Trophoblast cell (in vitro differentiated cells and primary cell): ENCODE results near the gene EPHB1.

Experiments
- DNase-seq, 2 donors: peaks; one replicate each; pipeline ENCODE4 v3.0.0-alpha.2; 2016
- H2AFZ ChIP-seq: 2 replicates; pipeline ENCODE4 v1.6.1; 2013; ENCODE audit warnings: low read length, moderate library complexity, mild to moderate bottlenecking; ENCODE audit not compliant: insufficient read depth, poor library complexity
- H2AK5ac ChIP-seq: 2 replicates; pipeline ENCODE4 v1.6.1; 2013; ENCODE audit warnings: mild to moderate bottlenecking, low read length
- H2BK120ac ChIP-seq: 2 replicates; pipeline ENCODE4 v1.6.1; 2013; ENCODE audit warnings: low read length, mild to moderate bottlenecking, moderate library complexity; ENCODE audit not compliant: insufficient read depth, poor library complexity
- H2BK12ac ChIP-seq: 2 replicates; pipeline ENCODE4 v1.6.1; 2013; ENCODE audit warnings: mild to moderate bottlenecking, low read length, moderate library complexity
- H2BK5ac ChIP-seq: 2 replicates; pipeline ENCODE4 v1.6.1; 2013; ENCODE audit warnings: low read length, low read depth, moderate library complexity, mild to moderate bottlenecking; ENCODE audit not compliant: poor library complexity
- H3K14ac ChIP-seq: 2 replicates; pipeline ENCODE4 v1.6.1; 2013; ENCODE audit warnings: mild to moderate bottlenecking, low read length
- H3K18ac ChIP-seq: 2 replicates; pipeline ENCODE4 v1.6.1; 2013; ENCODE audit warnings: mild to moderate bottlenecking, low read length
- H3K23ac ChIP-seq: 2 replicates; pipeline ENCODE4 v1.6.1; 2013; ENCODE audit warnings: low read length
- H3K27ac ChIP-seq: 2 replicates; pipeline ENCODE4 v1.5.1; 2013; ENCODE audit warnings: low read depth, mild to moderate bottlenecking, inconsistent platforms, low read length, moderate library complexity
- H3K27me3 ChIP-seq: 2 replicates; pipeline ENCODE4 v1.6.1; 2013; ENCODE audit warnings: inconsistent platforms, mild to moderate bottlenecking, low read length, moderate library complexity; ENCODE audit not compliant: insufficient read depth
- H3K36me3 ChIP-seq, 2 experiments: 1 replicate in 1 of 2; 2 replicates in 1 of 2; pipeline ENCODE4 v1.6.1; 2013; ENCODE audit warnings: low read length in 2 of 2, mild to moderate bottlenecking in 2 of 2, moderate library complexity in 1 of 2; ENCODE audit not compliant: insufficient read depth in 2 of 2, control insufficient read depth in 1 of 2
- H3K4ac ChIP-seq: 2 replicates; pipeline ENCODE4 v1.6.1; 2013; ENCODE audit warnings: low read depth, mild to moderate bottlenecking, low read length, moderate library complexity
- H3K4me1 ChIP-seq, 2 experiments: 1 replicate in 1 of 2; 2 replicates in 1 of 2; pipeline ENCODE4 v1.6.1; 2013; ENCODE audit warnings: low read length in 2 of 2, mild to moderate bottlenecking in 2 of 2, moderate library complexity in 1 of 2; ENCODE audit not compliant: insufficient read depth in 2 of 2, control insufficient read depth in 1 of 2
- H3K4me2 ChIP-seq: 2 replicates; pipeline ENCODE4 v1.6.1; 2013; ENCODE audit warnings: inconsistent platforms, mild to moderate bottlenecking, low read length, moderate library complexity
- H3K4me3 ChIP-seq: 2 replicates; pipeline ENCODE4 v1.5.1; 2013; ENCODE audit warnings: mild to moderate bottlenecking, low read depth, low read length, inconsistent platforms
- H3K79me1 ChIP-seq: one replicate; pipeline ENCODE4 v1.6.1; 2013; ENCODE audit warnings: low read length
- H3K79me2 ChIP-seq: 2 replicates; pipeline ENCODE4 v1.6.1; 2013; ENCODE audit warnings: low read length, mild to moderate bottlenecking; ENCODE audit not compliant: control insufficient read depth, insufficient read depth, poor library complexity
- H3K9ac ChIP-seq: 2 replicates; pipeline ENCODE4 v1.6.1; 2013; ENCODE audit warnings: mild to moderate bottlenecking, low read length
- H3K9me3 ChIP-seq: 2 replicates; pipeline ENCODE4 v1.6.1; 2013; ENCODE audit warnings: low read depth, mild to moderate bottlenecking, control low read depth, inconsistent platforms, low read length; ENCODE audit not compliant: insufficient read depth
- H4K12ac ChIP-seq: 2 replicates; pipeline ENCODE4 v1.6.1; 2013; ENCODE audit warnings: low read depth, mild to moderate bottlenecking, low read length, moderate library complexity
- H4K8ac ChIP-seq: 2 replicates; pipeline ENCODE4 v1.6.1; 2013; ENCODE audit warnings: low read depth, mild to moderate bottlenecking, low read length, moderate library complexity
- H4K91ac ChIP-seq: one replicate; pipeline ENCODE4 v1.6.1; 2013; ENCODE audit warnings: low read depth, mild to moderate bottlenecking, low read length, moderate library complexity
- WGBS: extraction: QIAGEN DNeasy Blood & Tissue Kit; methylation state at CpG from one replicate; pipeline ENCODE4 v1.1.7; 2013; ENCODE audit warnings: missing lambda C conversion rate; ENCODE audit not compliant: insufficient read length, insufficient coverage; ENCODE audit errors: extremely low coverage; 5-methylcytosine and 5-hydroxymethylcytosine counted together

Gene EPHB1

DNA sequence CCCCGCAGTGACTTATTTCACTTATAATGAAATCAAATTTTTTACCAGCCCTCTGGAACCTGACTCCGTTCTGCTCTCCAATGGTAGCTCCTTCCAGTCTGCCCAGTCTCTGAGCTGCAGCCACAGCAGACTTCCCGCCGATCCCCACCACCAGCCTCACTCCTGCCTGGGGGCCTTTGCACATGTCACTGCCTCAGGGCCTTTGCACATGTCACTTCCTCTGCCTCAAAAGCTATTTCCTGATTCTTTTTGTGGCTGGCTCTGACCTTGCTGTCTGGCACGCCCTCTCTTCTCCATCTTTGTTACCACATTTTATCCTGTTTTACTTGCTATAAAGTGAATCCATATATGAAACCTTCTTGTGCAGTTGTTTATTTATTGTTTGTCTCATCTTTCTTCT is 277.4 kb downstream of the EPHB1 start:
- Histone ChIP-seq H3K18ac (no peak overlapping the region), H3K36me3 (no peaks in the 10 kb centered on the region), H2BK5ac (no peak overlapping the region), H3K27ac (no peak overlapping the region), H2AFZ (no peak overlapping the region), H3K27me3 (no peaks in the 10 kb centered on the region), H3K14ac (no peak overlapping the region), H3K4me1 (no peaks in the 10 kb centered on the region), H4K91ac (no peak overlapping the region), H3K9me3 (no peaks in the 10 kb centered on the region), H3K4me2 (no peak overlapping the region), H3K79me1 (no peaks in the 10 kb centered on the region), H4K12ac (no peak overlapping the region), H2BK12ac (no peak overlapping the region), H3K4ac (no peak overlapping the region), H3K79me2 (no peaks in the 10 kb centered on the region), H4K8ac (no peak overlapping the region), H3K4me3 (no peak overlapping the region), H2AK5ac (no peak overlapping the region), H2BK120ac (no peak overlapping the region), H3K23ac (no peak overlapping the region), H3K9ac (no peak overlapping the region)
- WGBS = no CpG with 5 or more reads among the region's 5 CpGs
- DNase-seq = no peak

DNA sequence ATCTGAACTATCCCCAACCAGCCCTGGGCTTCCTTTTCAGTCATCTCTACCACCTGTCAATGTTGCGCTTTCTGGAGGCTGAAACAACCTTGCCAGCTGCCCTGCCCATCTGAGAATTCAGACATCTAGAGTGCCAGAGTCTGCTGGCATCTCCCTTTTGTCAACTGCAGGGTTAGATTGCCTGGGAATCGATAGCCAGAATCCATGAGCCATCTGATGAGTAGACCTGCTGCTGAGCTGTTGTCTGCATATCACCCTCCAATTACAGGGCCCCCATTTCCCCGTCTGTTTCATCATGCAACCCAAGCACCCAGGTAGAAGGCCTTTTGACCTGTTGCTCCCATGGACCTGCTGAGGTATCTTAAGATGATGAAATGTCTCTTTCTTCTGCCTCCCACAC is 280.1 kb downstream of the EPHB1 start:
- H3K27ac ChIP-seq = no peak overlapping the region
- H3K4ac ChIP-seq = no peak overlapping the region
- no peak overlapping the region for H3K4me3 ChIP-seq
- H2AK5ac ChIP-seq = no peak overlapping the region
- H4K12ac ChIP-seq = no peak overlapping the region
- H3K79me2 ChIP-seq = no peaks in the 10 kb centered on the region
- no peak overlapping the region for H3K23ac ChIP-seq
- H3K4me2 ChIP-seq = no peak overlapping the region
- H3K36me3 ChIP-seq = no peaks in the 10 kb centered on the region
- H3K14ac ChIP-seq = no peak overlapping the region
- no peak overlapping the region for H2AFZ ChIP-seq
- no peak overlapping the region for H3K9ac ChIP-seq
- DNase-seq = no peak
- no peaks in the 10 kb centered on the region for H3K79me1 ChIP-seq
- no CpG with 5 or more reads among the region's 3 CpGs for WGBS
- H2BK120ac ChIP-seq = no peak overlapping the region
- no peak overlapping the region for H4K91ac ChIP-seq
- no peaks in the 10 kb centered on the region for H3K4me1 ChIP-seq
- no peak overlapping the region for H3K18ac ChIP-seq
- no peaks in the 10 kb centered on the region for H3K9me3 ChIP-seq
- no peak overlapping the region for H2BK12ac ChIP-seq
- no peaks in the 10 kb centered on the region for H3K27me3 ChIP-seq
- no peak overlapping the region for H2BK5ac ChIP-seq
- H4K8ac ChIP-seq = no peak overlapping the region

DNA sequence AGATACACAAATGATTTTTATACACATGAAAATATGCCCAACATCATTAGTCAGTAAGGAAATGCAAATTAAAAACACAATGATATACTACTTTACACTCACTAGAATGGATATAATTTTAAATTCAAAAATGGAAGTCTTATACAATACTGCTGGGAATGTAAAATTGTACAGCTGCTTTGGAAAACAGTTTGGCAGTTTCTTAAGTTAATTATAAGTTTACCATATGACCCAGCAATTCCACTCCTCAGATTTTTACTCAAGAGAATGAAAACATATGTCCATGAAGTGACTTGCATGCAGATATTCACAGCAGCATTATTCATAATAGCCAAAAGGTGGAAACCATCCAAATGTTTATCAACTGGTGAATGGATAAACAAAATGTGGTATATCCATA is 281.3 kb downstream of the EPHB1 start:
- Histone ChIP-seq H3K27ac (no peak overlapping the region), H2BK12ac (no peak overlapping the region), H4K12ac (no peak overlapping the region), H3K4me1 (no peaks in the 10 kb centered on the region), H3K79me2 (no peaks in the 10 kb centered on the region), H3K27me3 (no peaks in the 10 kb centered on the region), H2AK5ac (no peak overlapping the region), H3K9ac (no peak overlapping the region), H2BK5ac (no peak overlapping the region), H3K14ac (no peak overlapping the region), H3K23ac (no peak overlapping the region), H3K4me2 (no peak overlapping the region), H3K79me1 (no peaks in the 10 kb centered on the region), H3K4me3 (no peak overlapping the region), H3K18ac (no peak overlapping the region), H2BK120ac (no peak overlapping the region), H3K4ac (no peak overlapping the region), H4K8ac (no peak overlapping the region), H4K91ac (no peak overlapping the region), H2AFZ (no peak overlapping the region), H3K9me3 (no peaks in the 10 kb centered on the region), H3K36me3 (no peaks in the 10 kb centered on the region)
- no peak for DNase-seq

DNA sequence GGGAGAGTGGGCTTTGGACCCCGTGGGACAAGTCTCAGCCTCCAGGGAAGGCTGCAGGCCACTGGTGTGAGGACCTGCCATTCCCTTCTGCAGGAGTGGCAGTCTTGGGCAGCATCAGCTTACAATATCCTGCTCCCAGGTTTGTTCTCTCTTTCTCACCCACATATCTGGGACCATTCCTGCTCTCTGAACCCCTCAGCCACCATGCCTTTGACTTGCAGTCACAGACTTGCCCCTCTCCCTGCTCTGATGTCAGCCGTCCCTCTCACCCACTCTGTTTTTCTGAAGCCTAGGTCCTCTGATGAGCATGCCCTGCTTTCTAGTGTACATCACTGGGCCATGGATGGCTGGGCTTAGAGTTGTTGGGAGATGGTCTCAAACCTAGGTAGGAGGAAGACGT is 282.1 kb downstream of the EPHB1 start:
- no peak overlapping the region for H3K14ac ChIP-seq
- H2BK120ac ChIP-seq = no peak overlapping the region
- no peaks in the 10 kb centered on the region for H3K9me3 ChIP-seq
- no peak overlapping the region for H3K4me3 ChIP-seq
- H4K8ac ChIP-seq = no peak overlapping the region
- H4K12ac ChIP-seq = no peak overlapping the region
- no peak overlapping the region for H2AFZ ChIP-seq
- no peaks in the 10 kb centered on the region for H3K79me1 ChIP-seq
- DNase-seq = no peak
- WGBS = no CpG with 5 or more reads among the region's 3 CpGs
- no peak overlapping the region for H3K4ac ChIP-seq
- no peaks in the 10 kb centered on the region for H3K27me3 ChIP-seq
- H3K36me3 ChIP-seq = no peaks in the 10 kb centered on the region
- H3K27ac ChIP-seq = no peak overlapping the region
- H3K18ac ChIP-seq = no peak overlapping the region
- H4K91ac ChIP-seq = no peak overlapping the region
- no peak overlapping the region for H2BK5ac ChIP-seq
- H3K23ac ChIP-seq = no peak overlapping the region
- no peak overlapping the region for H3K4me2 ChIP-seq
- H2BK12ac ChIP-seq = no peak overlapping the region
- H3K9ac ChIP-seq = no peak overlapping the region
- H2AK5ac ChIP-seq = no peak overlapping the region
- H3K79me2 ChIP-seq = no peaks in the 10 kb centered on the region
- H3K4me1 ChIP-seq = no peaks in the 10 kb centered on the region

DNA sequence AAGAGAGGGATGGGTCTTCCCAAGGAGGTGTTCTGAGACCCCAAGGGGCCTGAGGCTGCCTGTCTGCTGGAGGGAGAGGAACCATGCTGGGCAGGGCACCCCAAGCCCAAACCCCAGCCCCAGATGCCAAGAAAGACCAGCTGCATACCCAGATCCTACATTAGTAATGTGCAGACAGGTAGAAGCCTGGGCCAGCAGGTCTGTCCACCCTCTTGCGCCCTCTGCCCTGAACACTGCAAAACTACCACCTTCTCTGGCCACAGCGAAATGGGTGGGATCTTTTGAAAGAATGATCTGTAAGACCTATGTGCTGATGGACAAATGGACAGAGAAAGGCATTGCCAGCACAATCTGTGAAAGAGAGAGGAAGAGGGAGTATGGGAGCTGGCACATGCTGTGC is 283.2 kb downstream of the EPHB1 start:
- H2BK12ac ChIP-seq = no peak overlapping the region
- H3K23ac ChIP-seq = no peak overlapping the region
- no peak overlapping the region for H4K91ac ChIP-seq
- no peak overlapping the region for H2AFZ ChIP-seq
- no peaks in the 10 kb centered on the region for H3K36me3 ChIP-seq
- H2BK5ac ChIP-seq = no peak overlapping the region
- H4K12ac ChIP-seq = no peak overlapping the region
- H2AK5ac ChIP-seq = no peak overlapping the region
- H3K14ac ChIP-seq = no peak overlapping the region
- H3K4me2 ChIP-seq = no peak overlapping the region
- H3K4ac ChIP-seq = no peak overlapping the region
- H2BK120ac ChIP-seq = no peak overlapping the region
- H3K4me3 ChIP-seq = no peak overlapping the region
- no peak overlapping the region for H3K9ac ChIP-seq
- H3K18ac ChIP-seq = no peak overlapping the region
- DNase-seq = no peak
- H3K79me1 ChIP-seq = no peaks in the 10 kb centered on the region
- no peak overlapping the region for H3K27ac ChIP-seq
- WGBS = no CpG with 5 or more reads among the region's 2 CpGs
- no peaks in the 10 kb centered on the region for H3K79me2 ChIP-seq
- no peaks in the 10 kb centered on the region for H3K9me3 ChIP-seq
- no peaks in the 10 kb centered on the region for H3K27me3 ChIP-seq
- no peak overlapping the region for H4K8ac ChIP-seq
- no peaks in the 10 kb centered on the region for H3K4me1 ChIP-seq
